Measurements from ENCODE around the gene ZYX.
A peak's percentile ranks its signal among the peaks of the same experiment; 100 is the strongest.

Gene ZYX

DNA sequence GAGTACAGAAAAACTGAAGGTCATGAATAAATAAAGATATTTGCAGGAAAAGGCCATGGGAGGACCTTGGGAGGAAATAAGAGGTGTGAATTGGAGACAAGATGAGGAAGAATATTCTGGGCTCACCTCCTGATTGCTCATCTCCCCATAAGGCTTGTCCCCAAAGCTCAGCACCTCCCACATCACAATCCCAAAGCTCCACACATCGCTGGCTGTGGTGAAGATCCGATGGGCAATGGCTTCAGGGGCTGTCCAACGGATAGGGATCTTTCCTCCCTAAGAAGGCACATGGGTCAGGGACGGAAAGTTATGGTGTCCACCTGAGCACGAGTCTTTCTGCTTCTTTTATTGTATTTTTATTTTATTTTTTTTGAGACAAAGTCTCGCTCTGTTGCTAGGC, 12.9 kb downstream of the ZYX start:
- no peak for TF ChIP-seq GABPA (IDR thresholded peaks at IDR 0.05; ENCODE audit: low read depth)
- TF ChIP-seq, protein P1, sequence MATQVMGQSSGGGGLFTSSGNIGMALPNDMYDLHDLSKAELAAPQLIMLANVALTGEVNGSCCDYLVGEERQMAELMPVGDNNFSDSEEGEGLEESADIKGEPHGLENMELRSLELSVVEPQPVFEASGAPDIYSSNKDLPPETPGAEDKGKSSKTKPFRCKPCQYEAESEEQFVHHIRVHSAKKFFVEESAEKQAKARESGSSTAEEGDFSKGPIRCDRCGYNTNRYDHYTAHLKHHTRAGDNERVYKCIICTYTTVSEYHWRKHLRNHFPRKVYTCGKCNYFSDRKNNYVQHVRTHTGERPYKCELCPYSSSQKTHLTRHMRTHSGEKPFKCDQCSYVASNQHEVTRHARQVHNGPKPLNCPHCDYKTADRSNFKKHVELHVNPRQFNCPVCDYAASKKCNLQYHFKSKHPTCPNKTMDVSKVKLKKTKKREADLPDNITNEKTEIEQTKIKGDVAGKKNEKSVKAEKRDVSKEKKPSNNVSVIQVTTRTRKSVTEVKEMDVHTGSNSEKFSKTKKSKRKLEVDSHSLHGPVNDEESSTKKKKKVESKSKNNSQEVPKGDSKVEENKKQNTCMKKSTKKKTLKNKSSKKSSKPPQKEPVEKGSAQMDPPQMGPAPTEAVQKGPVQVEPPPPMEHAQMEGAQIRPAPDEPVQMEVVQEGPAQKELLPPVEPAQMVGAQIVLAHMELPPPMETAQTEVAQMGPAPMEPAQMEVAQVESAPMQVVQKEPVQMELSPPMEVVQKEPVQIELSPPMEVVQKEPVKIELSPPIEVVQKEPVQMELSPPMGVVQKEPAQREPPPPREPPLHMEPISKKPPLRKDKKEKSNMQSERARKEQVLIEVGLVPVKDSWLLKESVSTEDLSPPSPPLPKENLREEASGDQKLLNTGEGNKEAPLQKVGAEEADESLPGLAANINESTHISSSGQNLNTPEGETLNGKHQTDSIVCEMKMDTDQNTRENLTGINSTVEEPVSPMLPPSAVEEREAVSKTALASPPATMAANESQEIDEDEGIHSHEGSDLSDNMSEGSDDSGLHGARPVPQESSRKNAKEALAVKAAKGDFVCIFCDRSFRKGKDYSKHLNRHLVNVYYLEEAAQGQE (IDR thresholded peaks at IDR 0.05; ENCODE audit: insufficient replicate concordance, low read depth): no peak
- TF ChIP-seq, protein P2, sequence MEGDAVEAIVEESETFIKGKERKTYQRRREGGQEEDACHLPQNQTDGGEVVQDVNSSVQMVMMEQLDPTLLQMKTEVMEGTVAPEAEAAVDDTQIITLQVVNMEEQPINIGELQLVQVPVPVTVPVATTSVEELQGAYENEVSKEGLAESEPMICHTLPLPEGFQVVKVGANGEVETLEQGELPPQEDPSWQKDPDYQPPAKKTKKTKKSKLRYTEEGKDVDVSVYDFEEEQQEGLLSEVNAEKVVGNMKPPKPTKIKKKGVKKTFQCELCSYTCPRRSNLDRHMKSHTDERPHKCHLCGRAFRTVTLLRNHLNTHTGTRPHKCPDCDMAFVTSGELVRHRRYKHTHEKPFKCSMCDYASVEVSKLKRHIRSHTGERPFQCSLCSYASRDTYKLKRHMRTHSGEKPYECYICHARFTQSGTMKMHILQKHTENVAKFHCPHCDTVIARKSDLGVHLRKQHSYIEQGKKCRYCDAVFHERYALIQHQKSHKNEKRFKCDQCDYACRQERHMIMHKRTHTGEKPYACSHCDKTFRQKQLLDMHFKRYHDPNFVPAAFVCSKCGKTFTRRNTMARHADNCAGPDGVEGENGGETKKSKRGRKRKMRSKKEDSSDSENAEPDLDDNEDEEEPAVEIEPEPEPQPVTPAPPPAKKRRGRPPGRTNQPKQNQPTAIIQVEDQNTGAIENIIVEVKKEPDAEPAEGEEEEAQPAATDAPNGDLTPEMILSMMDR (IDR thresholded peaks at IDR 0.05; ENCODE audit: insufficient read depth, low read length): no peak
- TF ChIP-seq SPI1 (IDR thresholded peaks at IDR 0.05; ENCODE audit: borderline replicate concordance, low read depth): no peak
- no peak for TF ChIP-seq POLR2AphosphoS5 (IDR thresholded peaks at IDR 0.05; ENCODE audit: low read depth)
- H3K27me3 ChIP-seq (ENCODE audit: insufficient read depth, poor library complexity, severe bottlenecking): no peaks in the 10 kb centered on the region
- no peak overlapping the region for H3K4me3 ChIP-seq (replicated peaks; ENCODE audit: insufficient read depth, low read length)
- no peak for DNase-seq (ENCODE audit: low read depth in 1 of 2, low spot score in 1 of 2)
- no peak overlapping the region for H3K27ac ChIP-seq (replicated peaks)

DNA sequence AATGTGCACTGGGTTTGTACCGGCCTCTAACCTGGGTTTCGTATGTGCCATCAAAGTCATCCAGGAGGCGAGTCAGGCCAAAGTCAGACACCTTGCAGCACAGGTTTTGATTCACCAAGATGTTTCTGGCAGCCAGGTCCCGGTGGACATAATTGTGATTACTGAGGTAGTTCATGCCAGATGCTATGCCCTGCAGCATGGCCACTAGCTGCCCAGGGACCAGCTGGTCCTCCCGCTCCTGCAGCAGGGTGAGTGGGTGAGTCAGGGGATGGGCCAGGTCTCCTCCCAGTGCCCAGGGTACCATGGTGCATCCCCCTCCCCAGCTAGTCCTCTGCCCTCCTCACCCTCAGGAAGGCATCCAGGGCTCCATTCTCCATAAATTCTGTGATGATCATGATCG, 13.6 kb downstream of the ZYX start:
- no peak overlapping the region for H3K27ac ChIP-seq (replicated peaks)
- no peak for TF ChIP-seq POLR2AphosphoS5 (IDR thresholded peaks at IDR 0.05; ENCODE audit: low read depth)
- TF ChIP-seq SPI1 (IDR thresholded peaks at IDR 0.05; ENCODE audit: borderline replicate concordance, low read depth): no peak
- TF ChIP-seq, protein P1 (IDR thresholded peaks at IDR 0.05; ENCODE audit: insufficient replicate concordance, low read depth): no peak
- TF ChIP-seq GABPA (IDR thresholded peaks at IDR 0.05; ENCODE audit: low read depth): no peak
- TF ChIP-seq, protein P2 (IDR thresholded peaks at IDR 0.05; ENCODE audit: insufficient read depth, low read length): no peak

DNA sequence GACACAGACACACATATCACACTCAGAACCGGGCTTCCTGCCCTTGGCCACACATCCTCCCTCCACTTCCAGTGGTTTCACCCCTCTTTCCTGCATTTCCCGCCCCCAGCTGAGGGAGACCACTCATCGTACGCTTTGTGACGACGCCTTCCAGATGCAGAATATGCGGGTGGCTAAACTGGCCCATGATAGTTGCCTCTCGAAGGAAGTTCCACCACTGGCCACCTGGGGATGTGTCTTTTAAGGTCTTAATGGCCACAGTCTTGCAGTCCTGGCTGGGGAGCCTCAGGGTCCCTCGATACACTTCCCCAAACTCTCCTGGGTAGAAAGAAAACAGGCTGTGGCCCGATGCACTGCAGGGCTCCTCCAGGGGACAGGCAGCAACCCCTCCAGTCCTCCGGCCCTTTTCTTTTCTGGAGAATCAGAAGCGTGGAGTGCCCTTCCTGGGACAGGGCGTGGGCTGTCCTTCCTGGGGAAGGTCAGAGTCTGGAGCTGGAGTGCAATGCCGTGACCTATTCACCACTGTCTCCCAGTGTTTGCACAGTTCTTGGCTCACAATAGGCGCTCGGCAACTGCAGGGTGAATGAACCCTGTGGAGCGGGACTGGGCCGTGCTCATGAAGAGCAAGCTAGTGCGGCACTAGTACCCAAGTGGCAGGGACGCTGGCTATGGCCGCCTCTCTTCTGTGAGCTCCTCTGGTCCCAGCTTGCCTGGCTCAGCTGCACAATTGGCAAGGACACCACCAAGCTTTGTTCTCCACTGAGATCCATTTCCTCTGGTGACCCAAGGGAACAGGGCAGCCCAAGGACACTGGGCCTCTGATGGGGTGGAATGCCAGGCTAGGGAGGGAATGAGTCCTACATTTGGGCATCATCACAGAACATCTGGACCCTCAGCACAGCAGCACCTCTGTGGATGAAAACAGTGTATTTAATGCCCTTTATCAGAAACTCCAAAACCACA, 14.3 kb downstream of the ZYX start:
- H3K27ac ChIP-seq (replicated peaks): no peak overlapping the region
- H3K4me3 ChIP-seq (replicated peaks; ENCODE audit: insufficient read depth, low read length): no peak overlapping the region
- DNase-seq (ENCODE audit: low read depth in 1 of 2, low spot score in 1 of 2): no peak
- H3K27me3 ChIP-seq (ENCODE audit: insufficient read depth, poor library complexity, severe bottlenecking): no peaks in the 10 kb centered on the region
- TF ChIP-seq SPI1 (IDR thresholded peaks at IDR 0.05; ENCODE audit: borderline replicate concordance, low read depth) (peak; percentile 58; the same call in 1 of the 2 replicates), POLR2AphosphoS5 (IDR thresholded peaks at IDR 0.05; ENCODE audit: low read depth) (no peak), GABPA (IDR thresholded peaks at IDR 0.05; ENCODE audit: low read depth) (no peak)
- TF ChIP-seq, protein P2 (IDR thresholded peaks at IDR 0.05; ENCODE audit: insufficient read depth, low read length): peak; percentile 3
- TF ChIP-seq, protein P1 (IDR thresholded peaks at IDR 0.05; ENCODE audit: insufficient replicate concordance, low read depth): no peak

More for the DNA sequence above, 13.6 kb downstream of the ZYX start:
- Histone ChIP-seq H3K27me3 (ENCODE audit: insufficient read depth, poor library complexity, severe bottlenecking) (no peaks in the 10 kb centered on the region), H3K4me3 (replicated peaks; ENCODE audit: insufficient read depth, low read length) (no peak overlapping the region)
- no peak for DNase-seq (ENCODE audit: low read depth in 1 of 2, low spot score in 1 of 2)
